Kidney (tissue), 14 donors: ENCODE results near the gene SNX17. TPM values are rescaled to one million over a fixed set of nuclear protein-coding genes. Genes with fewer than 3 reads are reported as not detected.

ENCODE experiments used
- DNase-seq, 5 donors: peaks; one replicate each; pipeline ENCODE4 v3.0.0-alpha.2; 2013 to 2020
- FAIRE-seq: peaks from 2 replicates; lab custom pipeline; 2012; peaks lifted over from hg19 to GRCh38; lab: Jason Lieb, UNC
- H3K27ac ChIP-seq, 2 donors: one replicate each; pipeline ENCODE4 v1.7.0; 2013; ENCODE audit warnings: low read depth in 2 of 2, low read length in 2 of 2, inconsistent platforms in 1 of 2
- H3K27me3 ChIP-seq: one replicate; pipeline ENCODE4 v1.7.1; 2013; ENCODE audit warnings: low read length, inconsistent platforms; ENCODE audit not compliant: control insufficient read depth, insufficient read depth
- H3K36me3 ChIP-seq, 3 donors: one replicate each; pipeline versions ENCODE4 v1.7.0 to v1.7.1; 2013; ENCODE audit warnings: low read length in 3 of 3, control low read depth in 1 of 3, inconsistent platforms in 1 of 3; ENCODE audit not compliant: insufficient read depth in 3 of 3, control insufficient read depth in 2 of 3
- H3K4me1 ChIP-seq, 3 donors: one replicate each; pipeline versions ENCODE4 v1.7.0 to v1.7.1; 2013; ENCODE audit warnings: low read length in 3 of 3, inconsistent platforms in 1 of 3, low read depth in 1 of 3; ENCODE audit not compliant: control insufficient read depth in 2 of 3, insufficient read depth in 2 of 3
- H3K4me3 ChIP-seq, 3 donors: one replicate each; pipeline versions ENCODE4 v1.7.0 to v1.8.1; 2013; ENCODE audit warnings: low read length in 3 of 3, control low read depth in 1 of 3, inconsistent platforms in 1 of 3
- H3K9ac ChIP-seq, 3 donors: one replicate each; pipeline versions ENCODE4 v1.7.0 to v1.7.1; 2013; ENCODE audit warnings: low read length in 3 of 3, control low read depth in 1 of 3, inconsistent platforms in 1 of 3
- H3K9me3 ChIP-seq, 3 donors: one replicate each; pipeline versions ENCODE4 v1.7.0 to v1.7.1; 2013; ENCODE audit warnings: low read length in 3 of 3, control low read depth in 1 of 3, inconsistent platforms in 1 of 3; ENCODE audit not compliant: control insufficient read depth in 2 of 3, insufficient read depth in 1 of 3
- intact Hi-C: fragments of 100-400 bp; cut with DNase I; formaldehyde crosslinking; loops from one replicate; pipeline ENCODE4 v1.11.1; 2022
- polyA plus RNA-seq: library from polyadenylated mRNA; stranded (reverse); fragments of 350-450 nt; fragmentation: Illumina TruSeq; extraction: RNeasy Lipid Tissue Mini Kit (QIAGEN cat#74804); gene quantifications from one replicate; pipeline ENCODE4 v1.2.3, GENCODE V29; 2014; ENCODE audit warnings: low read depth, low replicate concordance; ENCODE audit not compliant: insufficient read depth
- total RNA-seq: library from RNA; stranded (reverse); fragmentation: NEBNext Ultra II Directional; extraction: Animal tissue kit (Norgen Biotek cat#: 25700); gene quantifications from one replicate; pipeline ENCODE4 v1.2.1, GENCODE V29; 2021
- TF ChIP-seq, protein P1 (sequence below): IDR thresholded peaks from 3 replicates; pipeline ENCODE4 v1.5.1; 2012; ENCODE audit warnings: mild to moderate bottlenecking, moderate library complexity, borderline replicate concordance; ENCODE audit not compliant: insufficient read depth; ENCODE audit errors: extremely low read depth
- donor health status: control.
- donor health status: control.
- donor health status: control.
- donor health status: control.
- donor health status: control.
- donor health status: DM: yes; HTN: yes; CAD: no.
- donor health status: Normal renal cell carcinoma (clear cell type).

The SNX17 gene
- total and polyA plus RNA-seq, 2 donors from 2014 or later = 98.7 to 115 TPM

DNA sequence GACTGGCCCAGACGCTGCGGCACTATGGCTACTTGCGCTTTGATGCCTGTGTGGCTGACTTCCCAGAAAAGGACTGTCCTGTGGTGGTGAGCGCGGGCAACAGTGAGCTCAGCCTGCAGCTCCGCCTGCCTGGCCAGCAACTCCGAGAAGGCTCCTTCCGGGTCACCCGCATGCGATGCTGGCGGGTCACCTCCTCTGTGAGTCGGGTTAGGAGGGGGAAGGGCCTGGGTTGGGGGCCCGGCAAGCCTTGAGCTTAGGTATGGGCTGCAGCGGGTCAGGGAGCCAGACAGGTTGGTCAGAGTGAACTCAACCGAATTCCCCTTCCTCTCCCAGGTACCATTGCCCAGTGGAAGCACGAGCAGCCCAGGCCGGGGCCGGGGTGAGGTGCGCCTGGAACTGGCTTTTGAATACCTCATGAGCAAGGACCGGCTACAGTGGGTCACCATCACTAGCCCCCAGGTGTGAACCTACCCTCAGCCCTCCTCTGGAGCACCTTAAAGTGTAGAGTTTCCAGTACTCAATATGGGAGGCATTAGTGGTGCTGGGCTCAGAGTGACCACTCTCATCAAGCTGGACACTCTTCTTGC is 5.2 kb downstream of the SNX17 start:
- H3K36me3 ChIP-seq = peaks cover 8 to 40% (median 24%) of the 10 kb centered on the region in 3 donors

DNA sequence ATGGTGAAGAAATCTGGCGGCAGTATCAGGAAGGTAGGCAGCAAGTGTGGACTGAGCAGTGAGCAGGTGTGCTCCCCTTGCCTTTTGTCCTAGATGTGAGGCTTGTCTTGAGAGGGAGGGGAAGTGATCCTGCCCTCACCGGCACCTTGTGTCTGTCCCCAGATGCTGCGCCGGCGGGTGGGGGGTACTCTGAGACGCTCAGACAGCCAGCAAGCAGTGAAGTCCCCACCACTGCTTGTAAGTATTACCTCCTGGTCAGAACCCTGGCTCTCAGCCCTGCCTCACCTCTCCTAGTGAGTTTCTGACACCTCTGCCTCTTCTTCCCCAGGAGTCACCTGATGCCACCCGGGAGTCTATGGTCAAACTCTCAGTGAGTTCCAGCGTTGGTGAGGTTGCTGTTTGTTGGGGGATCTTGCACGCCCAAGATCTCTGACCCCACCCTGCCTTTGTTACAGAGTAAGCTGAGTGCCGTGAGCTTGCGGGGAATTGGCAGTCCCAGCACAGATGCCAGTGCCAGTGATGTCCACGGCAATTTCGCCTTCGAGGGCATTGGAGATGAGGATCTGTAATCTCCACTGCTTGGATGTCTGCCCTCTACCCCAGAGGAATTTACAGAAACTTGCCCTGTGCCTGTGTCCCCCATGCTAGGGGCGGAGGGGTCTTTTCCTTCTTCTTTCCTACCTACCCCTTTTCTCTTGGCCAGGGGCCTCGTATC is 5.9 kb downstream of the SNX17 start:
- Histone ChIP-seq H3K4me3 (no peak overlapping the region), H3K27ac (no peak overlapping the region), H3K9me3 (no peaks in the 10 kb centered on the region), H3K4me1 (peaks cover 3 to 21% (median 19%) of the 10 kb centered on the region in 3 donors), H3K27me3 (no peaks in the 10 kb centered on the region), H3K9ac (no peak overlapping the region), H3K36me3 (peaks cover 8 to 41% (median 24%) of the 10 kb centered on the region in 3 donors)
- intact Hi-C loops = no loop called here
- TF ChIP-seq, protein P1, sequence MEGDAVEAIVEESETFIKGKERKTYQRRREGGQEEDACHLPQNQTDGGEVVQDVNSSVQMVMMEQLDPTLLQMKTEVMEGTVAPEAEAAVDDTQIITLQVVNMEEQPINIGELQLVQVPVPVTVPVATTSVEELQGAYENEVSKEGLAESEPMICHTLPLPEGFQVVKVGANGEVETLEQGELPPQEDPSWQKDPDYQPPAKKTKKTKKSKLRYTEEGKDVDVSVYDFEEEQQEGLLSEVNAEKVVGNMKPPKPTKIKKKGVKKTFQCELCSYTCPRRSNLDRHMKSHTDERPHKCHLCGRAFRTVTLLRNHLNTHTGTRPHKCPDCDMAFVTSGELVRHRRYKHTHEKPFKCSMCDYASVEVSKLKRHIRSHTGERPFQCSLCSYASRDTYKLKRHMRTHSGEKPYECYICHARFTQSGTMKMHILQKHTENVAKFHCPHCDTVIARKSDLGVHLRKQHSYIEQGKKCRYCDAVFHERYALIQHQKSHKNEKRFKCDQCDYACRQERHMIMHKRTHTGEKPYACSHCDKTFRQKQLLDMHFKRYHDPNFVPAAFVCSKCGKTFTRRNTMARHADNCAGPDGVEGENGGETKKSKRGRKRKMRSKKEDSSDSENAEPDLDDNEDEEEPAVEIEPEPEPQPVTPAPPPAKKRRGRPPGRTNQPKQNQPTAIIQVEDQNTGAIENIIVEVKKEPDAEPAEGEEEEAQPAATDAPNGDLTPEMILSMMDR = no peak
- no peak for DNase-seq
- no peak for FAIRE-seq

More for the DNA sequence above, 5.2 kb downstream of the SNX17 start:
- Histone ChIP-seq H3K9ac (no peak overlapping the region), H3K27me3 (no peaks in the 10 kb centered on the region), H3K27ac (no peak overlapping the region), H3K4me1 (peaks cover 3 to 19% (median 18%) of the 10 kb centered on the region in 3 donors), H3K4me3 (no peak overlapping the region), H3K9me3 (no peaks in the 10 kb centered on the region)
- intact Hi-C loops = no loop called here
- FAIRE-seq = no peak
- DNase-seq = no peak
- TF ChIP-seq, protein P1 = no peak

DNA sequence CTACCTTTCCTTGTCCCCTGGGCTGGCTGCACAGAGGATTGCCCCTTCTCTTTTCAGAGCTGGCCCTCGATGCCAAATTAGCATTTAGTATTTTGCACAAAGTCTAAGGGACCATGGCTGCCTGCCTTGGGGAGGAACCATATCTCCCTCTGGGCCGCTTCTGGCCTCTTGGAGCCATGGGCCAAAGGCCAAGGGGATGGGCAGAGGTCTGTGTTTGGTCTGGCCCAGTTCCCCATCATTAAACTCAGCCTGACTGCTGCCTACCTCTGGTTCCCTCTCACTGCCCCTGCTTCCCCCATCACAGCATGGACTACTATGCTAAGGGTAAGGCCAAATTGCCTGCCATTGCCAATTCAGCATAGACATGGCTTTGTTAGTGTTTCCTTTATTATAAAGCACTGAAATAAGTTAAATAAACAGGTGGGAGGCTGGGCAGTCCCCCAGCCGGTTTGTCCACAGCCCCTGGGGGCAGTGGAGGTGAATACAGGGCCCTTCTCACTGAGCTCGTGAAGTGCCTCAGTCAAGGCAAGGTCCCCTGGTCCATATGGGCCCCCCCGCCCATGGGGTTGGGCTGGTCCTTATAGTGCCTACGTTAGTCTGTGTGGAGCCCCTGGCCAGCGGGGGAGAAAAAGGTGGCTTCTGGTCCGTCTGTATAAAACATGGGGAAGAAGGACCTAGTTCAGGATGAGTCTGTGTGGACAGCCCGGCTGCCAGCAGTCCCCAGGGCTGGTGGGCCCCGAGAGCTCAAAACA is 6.6 kb downstream of the SNX17 start:
- DNase-seq = no peak
- Histone ChIP-seq H3K4me1 (peaks cover 3 to 18% (median 14%) of the 10 kb centered on the region in 3 donors), H3K4me3 (no peak overlapping the region), H3K36me3 (peaks cover 8 to 46% (median 24%) of the 10 kb centered on the region in 3 donors), H3K9me3 (no peaks in the 10 kb centered on the region), H3K27ac (no peak overlapping the region), H3K27me3 (no peaks in the 10 kb centered on the region), H3K9ac (no peak overlapping the region)
- intact Hi-C loops = no loop called here
- TF ChIP-seq, protein P1 = no peak
- FAIRE-seq = no peak
